GM10266 (cell line): Measurements from ENCODE around the gene OAF.

Experiments
- DNase-seq: peaks from one replicate; pipeline ENCODE4 v3.0.0; 2012; ENCODE audit errors: extremely low spot score
- CTCF ChIP-seq: IDR thresholded peaks from 2 replicates; pipeline ENCODE4 v1.5.1; 2012; ENCODE audit warnings: mild to moderate bottlenecking, low read depth; ENCODE audit not compliant: control insufficient read depth, insufficient read depth; ENCODE audit errors: missing control alignments

OAF gene

DNA sequence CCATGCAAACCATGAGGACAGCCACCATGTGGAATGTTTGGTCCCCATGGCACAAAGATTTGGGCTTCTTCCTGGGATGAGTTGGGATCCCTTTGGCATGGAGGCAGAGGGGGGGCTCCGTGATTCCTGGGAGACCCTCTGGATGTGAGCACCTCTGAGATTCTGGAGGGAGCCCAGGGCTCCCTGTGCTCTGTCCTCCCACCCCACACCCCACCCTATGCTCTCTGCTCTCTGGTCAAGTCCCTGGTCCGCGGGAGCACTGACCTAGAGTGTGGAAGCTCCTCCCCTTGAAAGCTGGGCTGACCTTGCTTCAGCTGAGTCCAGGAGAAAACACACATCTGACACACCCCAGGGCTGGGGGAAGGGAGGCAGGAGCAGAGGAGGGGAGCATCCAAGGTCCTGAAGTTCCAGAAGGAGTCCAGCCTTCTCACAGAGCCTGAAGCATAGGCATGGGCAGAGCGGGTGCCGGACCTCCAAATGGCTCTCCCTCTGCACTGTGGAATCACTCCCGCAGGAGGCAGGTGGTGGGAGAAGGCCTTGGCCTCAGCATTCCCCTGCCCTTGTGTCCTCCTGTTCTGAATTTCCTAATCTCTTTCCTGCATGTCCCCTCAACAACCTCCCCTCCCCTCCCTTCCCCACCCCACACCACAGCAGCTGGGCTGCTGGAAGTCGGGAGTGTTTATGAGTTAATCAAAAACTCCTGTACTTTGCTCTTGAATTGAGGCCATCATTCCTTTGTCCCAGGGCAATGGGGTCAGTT lies 25.7 kb upstream of the OAF start:
- no peak for DNase-seq
- no peak for TF ChIP-seq CTCF

- no peak for TF ChIP-seq CTCF
- no peak for DNase-seq
Observed at GRCh38 chr11:120185706-120186455, 25.0 kb upstream of the OAF start.

DNA sequence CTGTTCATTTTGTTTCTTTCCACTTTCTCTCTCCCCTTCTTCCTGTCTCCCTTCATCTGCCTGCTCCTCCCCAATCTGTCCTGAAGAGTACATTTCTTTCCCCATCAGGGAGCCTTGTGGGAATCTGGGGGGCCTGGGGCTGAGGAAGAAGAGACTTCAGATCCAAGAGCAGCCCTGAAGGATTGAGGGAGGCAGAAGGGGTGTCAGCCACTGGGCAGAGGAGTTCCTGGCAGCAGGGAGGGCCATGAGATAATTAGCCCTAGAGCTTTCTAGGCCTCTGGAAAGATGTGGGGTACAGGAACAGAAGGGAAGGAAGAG lies 24.4 kb upstream of the OAF start:
- no peak for DNase-seq
- no peak for TF ChIP-seq CTCF

GRCh38 chr11:120186774-120187591 lies 23.8 kb upstream of the OAF start:
- DNase-seq: peak; percentile 51
- no peak for TF ChIP-seq CTCF

GRCh38 chr11:120188371-120188770 lies 22.5 kb upstream of the OAF start:
- no peak for TF ChIP-seq CTCF
- DNase-seq: no peak

- DNase-seq: no peak
- no peak for TF ChIP-seq CTCF
Observed at GRCh38 chr11:120188811-120189455, 21.9 kb upstream of the OAF start.
